GM19035 (cell line): ENCODE results near the gene TMEM267.
"Not testable (repeated sequence)": the region's sequence is repeated elsewhere in the genome, so short reads cannot be mapped to it uniquely, and the experiment has no call there.

ENCODE experiments used
- ATAC-seq: cut with Tn5 transposase; IDR thresholded peaks from one replicate; pipeline ENCODE4 v1.9.1; 2021; ENCODE audit not compliant: unreplicated experiment

TMEM267 gene

DNA sequence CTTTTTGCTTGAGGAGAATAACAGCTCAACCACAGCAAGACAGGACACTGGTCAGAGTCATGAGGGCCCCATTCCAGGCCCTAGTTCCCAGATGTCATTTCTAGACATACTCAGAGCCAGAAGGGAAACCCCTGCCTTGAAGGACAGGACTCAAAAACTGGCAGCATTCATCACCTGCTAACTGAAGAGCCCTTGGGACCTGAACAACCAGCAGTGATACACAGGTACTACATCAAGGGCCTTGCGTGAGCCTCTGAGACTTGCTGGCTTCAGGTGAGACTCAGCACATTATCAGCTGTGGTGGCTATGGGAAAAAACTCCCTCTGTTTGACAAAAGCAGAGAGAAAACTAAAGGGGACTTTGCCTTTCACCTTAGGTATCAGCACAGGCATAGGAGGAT is 22.6 kb downstream of the TMEM267 start:
- no peak for ATAC-seq

DNA sequence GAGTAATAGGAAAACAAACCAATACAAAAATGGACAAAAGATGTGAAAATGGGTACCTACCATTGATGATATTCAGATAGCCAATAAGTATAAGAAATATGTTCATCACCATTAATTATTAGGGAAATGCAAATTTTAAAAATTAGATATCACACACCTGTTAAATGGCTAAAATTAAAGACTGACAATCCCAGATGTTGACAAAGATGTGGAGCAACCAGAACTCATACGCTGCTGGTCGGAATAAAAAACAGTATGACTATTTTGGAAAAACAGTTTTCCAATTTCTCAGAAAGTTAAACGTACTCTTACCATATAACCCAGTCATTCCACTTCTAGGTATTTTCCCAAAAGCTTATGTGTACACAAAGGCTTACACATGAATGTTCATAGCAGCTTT is 27.1 kb downstream of the TMEM267 start:
- no peak for ATAC-seq

DNA sequence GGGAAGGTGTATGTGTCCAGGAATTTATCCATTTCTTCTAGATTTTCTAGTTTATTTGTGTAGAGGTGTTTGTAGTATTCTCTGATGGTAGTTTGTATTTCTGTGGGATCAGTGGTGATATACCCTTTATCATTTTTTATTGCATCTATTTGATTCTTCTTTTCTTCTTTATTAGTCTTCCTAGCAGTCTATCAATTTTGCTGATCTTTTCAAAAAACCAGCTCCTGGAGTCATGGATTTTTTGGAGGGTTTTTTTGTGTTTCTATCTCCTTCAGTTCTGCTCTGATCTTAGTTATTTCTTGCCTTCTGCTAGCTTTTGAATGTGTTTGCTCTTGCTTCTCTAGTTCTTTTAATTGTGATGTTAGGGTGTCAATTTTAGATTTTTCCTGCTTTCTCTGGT is 42.1 kb downstream of the TMEM267 start:
- not testable (repeated sequence) for ATAC-seq

DNA sequence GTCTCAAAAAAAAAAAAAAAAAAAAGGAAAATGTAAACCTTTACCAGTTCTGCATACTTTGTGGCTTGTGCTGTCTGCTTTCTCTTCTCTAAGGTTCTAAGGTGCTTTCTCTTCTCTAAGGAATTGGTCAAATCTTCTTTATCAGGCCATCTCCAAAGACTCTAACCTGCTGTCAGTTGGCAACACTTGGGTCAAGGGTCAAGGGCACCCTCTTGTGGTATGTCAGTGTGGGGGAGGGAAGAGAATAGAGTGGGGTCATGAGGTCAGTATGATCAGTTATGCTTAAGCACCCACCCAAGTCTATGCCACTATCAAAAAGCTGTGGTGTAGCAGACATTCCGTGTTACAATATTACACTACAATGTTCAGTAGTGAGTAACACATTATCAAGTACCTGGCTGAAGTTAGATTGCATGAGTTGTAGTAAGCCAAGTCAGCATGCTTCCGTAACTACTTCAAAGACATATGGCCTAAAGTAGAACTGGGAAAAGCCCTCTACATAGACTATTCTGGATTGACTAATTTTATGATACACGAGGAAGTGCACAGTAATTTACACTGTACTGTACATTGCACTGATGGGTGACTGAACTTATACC is 46.5 kb downstream of the TMEM267 start:
- no peak for ATAC-seq

DNA sequence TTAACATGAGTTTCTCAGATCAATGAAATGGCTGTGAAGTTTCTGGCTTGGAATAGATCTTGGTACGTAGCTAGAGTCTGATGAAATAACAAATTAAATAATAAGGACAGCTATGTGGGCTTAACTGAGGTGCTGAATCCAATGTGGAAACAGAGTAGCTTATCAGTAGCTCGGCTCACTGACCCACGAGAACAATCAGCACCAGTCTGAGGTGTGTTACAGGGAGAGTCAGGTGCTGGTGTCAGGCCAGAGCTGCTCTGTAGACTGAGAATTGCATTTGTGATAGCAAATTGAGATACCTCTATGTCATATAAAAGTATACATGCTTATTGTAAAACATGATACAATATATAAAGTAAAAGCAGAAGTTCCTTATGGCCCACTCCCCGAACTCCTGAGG is 50.3 kb downstream of the TMEM267 start:
- no peak for ATAC-seq

DNA sequence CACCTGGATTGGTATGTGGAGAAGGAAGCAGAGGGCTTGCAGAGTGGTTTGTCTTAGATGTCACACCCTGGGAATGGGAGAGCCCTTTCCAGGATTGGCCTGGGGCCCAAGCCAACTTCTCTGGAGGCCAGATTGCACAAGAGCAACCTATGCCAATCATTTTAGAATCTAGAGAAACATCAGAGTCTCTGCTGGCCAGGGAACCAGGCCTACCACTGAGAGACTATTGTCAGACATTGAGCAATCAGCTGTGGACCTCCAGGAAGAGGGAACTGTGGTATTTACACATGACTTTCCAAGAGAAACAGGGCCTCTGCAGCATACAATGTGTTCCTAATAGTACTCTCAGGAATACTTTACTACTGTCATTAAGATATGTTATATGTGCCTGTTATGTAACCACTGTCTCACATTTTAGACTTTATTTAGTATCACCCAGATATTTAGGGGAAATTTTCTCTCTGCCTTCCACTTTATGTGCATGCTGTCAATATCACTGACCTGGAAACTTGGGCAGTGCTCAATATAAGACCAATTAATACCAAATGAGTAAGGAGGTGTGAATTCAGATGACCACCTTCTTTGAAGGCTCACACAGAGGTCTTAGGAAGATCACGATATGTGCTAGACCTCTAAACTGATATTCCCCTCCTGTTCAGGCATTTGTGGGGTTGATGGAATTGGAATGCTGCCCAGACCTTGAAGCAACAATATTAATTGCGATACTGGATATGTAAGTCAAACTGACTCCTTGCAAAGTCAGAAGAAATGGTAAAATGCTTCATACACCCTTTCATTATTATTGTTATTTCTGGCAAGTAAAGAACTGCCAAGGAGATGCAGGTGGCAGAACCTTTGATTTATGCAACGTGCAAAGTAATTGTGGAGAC is 50.9 kb downstream of the TMEM267 start:
- no peak for ATAC-seq

DNA sequence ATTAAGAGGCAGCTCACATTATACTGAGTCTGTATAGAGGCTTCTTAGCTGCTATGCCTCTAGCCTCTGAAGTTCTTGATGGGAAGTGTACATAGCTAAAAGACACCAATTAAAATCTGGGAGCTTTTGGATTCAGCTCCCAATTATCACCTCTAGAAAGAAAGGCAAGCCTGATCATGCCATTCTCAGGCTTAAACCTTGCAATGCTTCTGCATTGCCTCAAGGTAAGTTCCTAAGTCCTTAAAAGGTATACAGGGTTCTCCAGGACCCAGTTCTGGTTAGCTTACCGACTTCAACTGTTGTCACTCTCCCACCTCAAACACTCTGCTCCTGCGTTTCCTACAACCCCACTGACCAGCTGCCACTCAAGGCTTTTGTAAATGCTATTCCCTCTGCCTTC is 54.0 kb downstream of the TMEM267 start:
- ATAC-seq, result no peak

DNA sequence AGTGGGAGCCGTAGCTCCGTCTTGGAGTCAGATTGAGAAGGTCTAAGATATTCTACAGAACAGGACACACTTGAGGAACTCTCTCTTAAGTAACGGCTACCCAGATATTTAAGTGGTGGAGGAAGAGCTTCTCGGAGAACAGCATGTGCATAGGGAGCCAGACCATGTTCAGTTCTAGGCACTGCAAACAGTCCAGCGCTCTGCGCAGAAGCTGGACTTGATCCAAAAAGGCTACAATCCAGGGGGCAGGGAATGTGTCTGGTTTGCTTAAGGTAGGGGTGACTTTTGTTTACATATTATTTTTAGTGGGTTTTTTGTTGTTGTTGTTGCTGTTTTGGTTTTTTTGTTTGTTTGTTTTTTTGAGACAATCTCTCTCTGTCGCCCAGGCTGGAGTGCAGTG is 54.6 kb downstream of the TMEM267 start:
- ATAC-seq, result no peak

DNA sequence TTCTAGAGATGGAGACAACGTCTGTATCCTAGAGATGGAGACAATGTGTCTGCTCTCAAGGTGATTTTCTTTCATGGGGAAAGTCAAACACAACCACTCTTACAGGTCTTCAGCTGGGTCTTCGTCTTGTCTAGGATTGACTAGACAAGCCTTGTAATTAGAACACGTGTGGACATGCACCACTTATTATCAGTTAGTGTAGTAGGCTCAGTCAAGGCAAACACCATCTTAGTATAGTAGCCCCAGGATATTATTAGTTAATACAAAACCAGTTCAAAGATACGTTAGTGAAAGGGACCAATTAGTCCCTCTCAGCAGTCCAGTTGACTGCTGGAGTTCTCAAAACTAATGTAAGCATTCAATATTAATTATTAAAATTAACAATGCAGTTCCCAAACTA is 56.4 kb downstream of the TMEM267 start:
- no peak for ATAC-seq

DNA sequence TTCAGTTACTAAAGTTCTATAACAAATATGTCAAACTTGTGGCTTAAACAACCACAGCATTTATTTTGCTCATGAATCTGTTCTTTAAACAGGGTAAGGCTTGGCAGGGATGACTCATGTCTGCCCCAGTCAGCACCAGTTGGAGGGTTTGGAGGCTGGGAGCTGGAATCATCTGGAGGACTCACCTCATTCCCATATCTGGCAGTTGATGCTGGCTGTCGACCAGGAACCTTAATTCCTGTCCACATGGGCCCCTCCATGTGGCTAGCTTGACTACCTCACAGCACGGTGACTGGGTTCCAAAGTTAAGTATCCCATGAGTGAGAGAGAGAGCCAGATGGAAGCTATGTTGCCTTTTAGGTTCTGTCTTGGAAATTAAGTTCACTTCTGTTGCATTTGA is 57.7 kb downstream of the TMEM267 start:
- no peak for ATAC-seq

DNA sequence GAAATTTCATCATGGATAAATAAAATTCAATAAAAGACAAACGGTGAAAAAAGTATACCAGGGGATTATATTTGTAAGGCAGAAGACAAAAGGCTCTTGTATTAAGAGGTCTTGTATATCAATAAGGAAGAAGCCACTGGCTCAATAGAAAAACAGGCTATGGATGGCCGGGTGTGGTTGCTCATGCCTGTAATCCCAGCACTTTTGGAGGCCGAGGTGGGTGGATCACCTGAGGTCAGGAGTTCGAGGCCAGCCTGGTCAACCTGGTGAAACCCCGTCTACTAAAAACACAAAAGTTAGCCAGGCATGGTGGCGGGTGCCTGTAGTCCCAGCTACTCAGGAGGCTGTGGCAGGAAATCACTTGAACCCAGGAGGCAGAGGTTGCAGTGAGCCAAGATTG is 60.6 kb downstream of the TMEM267 start:
- ATAC-seq, result not testable (repeated sequence)

DNA sequence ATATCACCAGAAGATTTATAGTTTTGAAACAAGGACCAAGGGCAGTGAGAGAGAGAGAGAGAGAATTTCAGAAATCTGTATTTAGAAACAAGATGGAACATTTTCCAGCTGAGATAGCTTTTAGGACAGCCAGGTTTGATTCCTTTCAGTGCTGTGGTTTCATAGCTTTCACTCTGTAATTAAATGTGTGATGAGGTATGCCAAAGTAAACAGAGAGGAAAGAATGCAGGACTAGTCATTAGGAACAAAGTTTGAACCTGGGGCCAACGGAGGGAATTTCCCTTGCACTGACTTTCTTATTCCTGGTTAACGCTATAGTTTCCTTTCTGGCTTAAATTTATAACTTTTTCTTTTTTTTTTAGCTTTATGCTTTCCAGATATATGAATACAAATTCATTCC is 61.5 kb downstream of the TMEM267 start:
- no peak for ATAC-seq

DNA sequence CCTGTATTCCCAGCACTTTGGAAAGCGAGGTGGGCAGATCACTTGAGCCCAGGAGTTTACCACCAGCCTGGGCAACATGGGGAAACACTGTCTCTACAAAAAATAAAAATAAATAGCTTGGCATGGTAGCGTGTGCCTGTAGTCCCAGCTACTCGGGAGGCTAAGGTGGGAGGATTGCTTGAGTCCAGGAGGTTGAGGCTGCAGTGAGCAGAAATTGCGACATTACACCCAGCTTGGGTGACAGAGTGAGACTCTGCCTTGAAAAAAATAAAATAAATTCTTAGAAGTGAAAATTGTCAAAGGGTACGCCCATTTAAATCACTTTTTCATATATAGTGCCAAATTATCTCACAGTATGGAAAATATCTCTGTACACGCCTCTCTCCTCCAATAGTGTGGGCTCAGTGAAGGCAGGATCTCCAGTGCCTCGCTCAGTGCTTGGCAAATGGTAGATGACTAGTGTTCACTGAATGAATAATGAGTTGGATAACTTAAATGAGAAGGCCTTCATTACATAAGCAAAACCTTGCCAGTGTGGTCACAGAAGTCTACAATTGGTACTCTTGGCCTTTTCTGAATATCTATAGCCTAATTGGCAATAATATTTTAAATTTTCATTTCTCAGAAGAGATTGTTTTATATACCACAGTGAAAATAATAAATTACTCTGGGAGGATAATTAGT is 62.1 kb downstream of the TMEM267 start:
- no peak for ATAC-seq

DNA sequence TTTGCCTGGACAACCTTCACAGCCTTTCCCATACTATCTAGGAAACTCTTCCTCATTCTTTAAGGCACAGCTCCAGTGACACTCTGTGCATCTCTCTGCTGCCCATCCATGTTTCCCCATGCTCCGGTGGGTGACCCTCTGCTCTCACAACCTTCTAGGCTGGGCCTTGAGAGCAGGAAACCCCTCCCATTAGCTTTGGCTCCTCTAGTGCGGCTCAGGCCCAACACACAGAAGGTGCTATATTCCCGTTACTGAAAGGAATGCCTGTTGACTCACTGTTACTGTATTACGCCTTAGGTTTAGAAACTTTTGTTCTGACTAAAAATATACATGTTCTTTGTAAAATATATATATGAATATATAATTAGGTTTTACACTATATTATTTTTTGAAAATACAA is 63.4 kb downstream of the TMEM267 start:
- no peak for ATAC-seq

DNA sequence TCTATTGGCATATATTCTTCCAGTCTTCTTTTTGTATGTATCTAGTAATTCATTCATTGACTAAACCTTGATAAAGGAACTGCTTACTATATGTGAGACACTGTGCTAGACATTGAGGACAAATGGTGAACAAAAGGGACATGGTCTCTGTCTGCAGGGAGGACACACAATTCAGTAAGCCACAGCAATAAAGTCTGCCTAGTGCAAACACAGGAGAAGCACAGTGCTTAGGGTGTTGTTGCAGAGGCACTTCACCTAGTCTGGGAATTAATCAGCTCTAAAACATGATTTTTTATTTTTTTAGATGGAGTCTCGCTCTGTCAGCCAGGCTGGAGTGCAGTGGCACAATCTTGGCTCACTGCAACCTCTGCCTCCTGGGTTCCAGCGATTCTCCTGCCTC is 65.1 kb downstream of the TMEM267 start:
- no peak for ATAC-seq

DNA sequence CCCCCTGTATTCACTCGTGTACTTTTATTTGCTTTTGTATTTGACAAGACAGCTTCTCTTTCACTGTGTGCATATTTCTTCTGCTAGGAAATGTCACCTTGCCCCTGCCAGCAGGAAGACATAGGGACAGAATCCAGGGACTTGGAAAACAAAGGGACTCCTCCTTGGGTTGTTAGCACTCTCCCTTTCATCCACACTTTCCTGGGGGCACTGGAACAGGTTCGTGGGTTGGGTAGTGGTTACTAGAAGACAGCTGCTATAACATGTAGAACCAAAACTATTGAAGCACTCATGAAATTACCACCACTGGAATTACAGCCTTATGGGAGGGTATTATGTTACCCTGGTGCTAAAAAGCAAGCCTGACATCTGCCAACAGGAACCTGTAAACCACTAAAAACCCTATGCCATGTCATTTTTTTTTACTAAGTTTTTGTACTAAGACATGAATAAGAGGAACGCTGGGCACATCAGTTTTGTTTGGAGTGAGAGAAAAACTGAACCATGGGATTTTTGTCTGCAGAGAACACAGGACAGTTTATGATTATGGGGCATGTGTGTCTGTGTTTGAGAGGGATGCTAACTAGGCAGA is 66.8 kb downstream of the TMEM267 start:
- no peak for ATAC-seq

DNA sequence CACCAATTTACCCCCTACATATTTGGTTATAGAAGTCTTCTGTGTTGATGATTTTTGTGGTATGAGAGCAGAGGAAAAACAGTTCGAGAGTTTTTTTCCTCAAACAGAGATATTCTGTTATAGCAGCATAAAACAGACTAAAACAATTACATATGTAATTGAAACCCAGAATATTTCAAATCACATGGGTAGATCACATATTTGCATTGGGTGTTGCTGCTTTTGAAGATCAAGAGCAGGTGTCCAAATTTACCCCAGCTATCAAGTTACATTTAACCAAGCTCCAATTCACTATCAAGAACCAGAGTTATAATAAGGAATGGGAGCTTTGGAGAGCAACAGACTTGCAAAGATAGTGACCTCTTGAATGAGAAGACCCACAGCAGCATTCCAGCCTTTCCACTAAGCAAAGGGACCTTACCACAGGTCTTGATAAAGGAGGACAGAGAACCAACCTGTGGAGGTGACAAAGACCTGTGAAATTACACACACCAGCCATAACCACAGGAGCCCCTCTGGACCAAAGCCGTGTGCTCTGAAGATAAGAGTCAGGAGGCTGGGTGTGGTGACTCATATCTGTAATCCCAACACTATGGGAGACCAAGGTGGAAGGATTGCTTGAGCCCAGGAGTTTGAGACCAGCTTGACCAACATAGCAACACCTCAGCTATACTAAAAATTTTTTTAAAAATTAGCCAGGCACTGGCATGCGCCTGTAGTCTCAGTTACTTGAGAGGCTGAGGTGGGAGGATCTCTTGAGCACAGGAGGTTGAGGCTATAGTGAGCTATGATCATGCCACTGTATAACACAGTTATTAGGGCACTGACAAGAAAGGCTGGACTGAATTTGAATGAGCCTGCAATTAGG is 67.5 kb downstream of the TMEM267 start:
- no peak for ATAC-seq

DNA sequence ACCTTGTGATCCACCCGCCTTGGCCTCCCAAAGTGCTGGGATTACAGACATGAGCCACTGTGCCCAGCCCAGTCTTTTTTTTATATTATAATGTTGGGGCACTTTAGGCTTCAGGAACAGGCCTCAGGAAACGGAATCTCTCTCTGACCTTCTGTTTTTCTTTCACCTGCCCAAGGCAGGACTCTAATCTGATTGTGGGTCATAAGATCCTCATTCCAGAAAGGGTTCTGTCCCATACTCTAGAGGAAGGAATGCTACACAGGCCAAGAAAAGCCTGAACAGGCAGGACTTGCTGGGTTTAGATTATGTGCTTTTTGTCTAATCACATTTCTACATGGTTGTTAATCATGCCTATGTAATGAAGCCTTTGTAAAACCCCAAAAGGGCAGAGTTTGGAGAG is 69.7 kb downstream of the TMEM267 start:
- no peak for ATAC-seq

DNA sequence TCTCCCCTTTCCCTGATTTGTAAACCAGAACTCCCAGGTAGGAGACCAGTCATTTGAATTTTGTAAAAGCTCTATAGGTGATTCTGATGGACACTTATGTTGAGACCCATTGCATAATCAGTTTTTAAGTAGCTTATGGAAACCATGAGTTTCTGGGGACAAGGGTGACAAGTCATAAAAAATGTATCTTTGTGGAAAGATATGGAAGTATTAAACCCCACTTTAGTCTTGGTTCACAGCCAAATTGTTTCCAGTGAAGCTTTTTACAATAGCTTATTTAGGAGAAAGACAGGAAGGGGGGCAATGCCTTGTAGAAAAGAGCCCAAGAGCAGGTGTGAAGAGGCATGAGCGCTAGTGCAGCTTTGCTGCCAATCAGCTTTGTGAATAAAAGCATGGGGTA is 71.0 kb downstream of the TMEM267 start:
- no peak for ATAC-seq

DNA sequence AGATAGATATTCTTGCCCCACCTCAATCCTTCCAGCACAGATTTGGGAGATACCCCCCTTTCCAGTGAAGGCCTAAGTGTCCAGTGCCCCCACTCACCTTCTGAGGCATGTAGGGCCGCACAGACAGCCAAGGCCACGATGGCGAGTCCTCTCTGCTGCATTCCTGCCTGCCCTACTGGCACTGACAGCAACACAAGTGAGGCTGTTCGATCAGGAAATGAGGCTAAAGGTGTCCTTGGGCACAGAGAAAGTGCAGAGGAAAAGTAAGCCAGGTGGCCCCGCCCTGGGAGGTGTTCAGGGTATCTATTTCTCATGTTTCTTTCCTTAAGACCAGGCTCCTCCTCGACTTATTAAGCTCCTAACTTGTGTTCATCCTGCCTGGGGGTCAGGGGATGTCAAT is 71.5 kb downstream of the TMEM267 start, which contains the start of gene CCL28:
Gene CCL28 (minus strand): TSS at position 236 of the 400 bp plus-strand sequence. CDS start 75 bp downstream, at position 161.
- no peak for ATAC-seq

DNA sequence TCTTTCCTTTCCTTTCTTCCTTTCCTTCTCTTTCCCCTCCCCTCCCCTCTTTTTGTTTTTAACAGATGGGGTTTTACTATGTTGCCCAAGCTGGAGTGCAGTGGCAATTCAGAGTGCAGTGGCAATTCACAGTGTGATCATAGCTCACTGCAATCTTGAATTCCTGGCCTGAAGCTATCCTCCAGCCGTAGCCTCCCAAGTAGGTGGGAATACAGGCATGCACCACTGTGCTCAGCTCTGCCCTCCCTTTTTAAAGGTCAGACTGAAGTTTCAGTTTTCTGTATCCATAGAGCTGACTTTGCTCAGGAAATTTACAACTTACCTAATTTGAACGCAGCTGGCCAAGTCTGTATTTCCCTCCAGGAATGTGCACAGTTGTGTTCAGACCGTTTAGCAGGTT is 72.2 kb downstream of the TMEM267 start:
- ATAC-seq, result no peak
